Measurements from ENCODE around the gene DDR2.

DDR2 gene

DNA sequence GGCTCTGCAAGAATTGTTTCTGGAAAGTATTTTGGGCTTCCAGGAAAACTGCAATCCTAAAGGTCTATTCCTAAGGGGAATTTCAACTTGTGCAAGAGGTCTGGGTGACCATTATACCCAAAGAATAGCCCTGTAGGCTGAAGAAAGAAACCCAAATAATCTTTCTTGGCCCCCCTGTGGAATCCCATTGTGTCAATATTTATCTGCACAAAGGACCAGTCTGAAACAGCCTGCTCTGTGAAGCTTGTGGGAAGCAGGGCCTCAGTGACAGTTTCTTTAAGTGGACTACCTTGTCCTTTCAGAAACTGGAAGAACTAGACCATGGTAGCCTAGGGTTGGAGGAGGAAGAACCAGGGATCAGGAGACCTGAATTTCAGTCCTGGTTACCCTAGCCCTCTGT is 99.8 kb downstream of the DDR2 start:
- DNase-seq (ENCODE audit: low read depth): no peak
- H3K4me3 ChIP-seq (ENCODE audit: control insufficient read depth, low read depth, low read length): no peak overlapping the region
- no peak for TF ChIP-seq CTCF (conservative IDR thresholded peaks at IDR 0.05; ENCODE audit: control insufficient read depth, insufficient read depth, low read depth, low read length)

- DNase-seq (ENCODE audit: low read depth): no peak
- no peak overlapping the region for H3K4me3 ChIP-seq (ENCODE audit: control insufficient read depth, low read depth, low read length)
- TF ChIP-seq CTCF (conservative IDR thresholded peaks at IDR 0.05; ENCODE audit: control insufficient read depth, insufficient read depth, low read depth, low read length): no peak
These were observed 100.5 kb downstream of the DDR2 start for GRCh38 chr1:162732566-162733335.

- TF ChIP-seq CTCF (conservative IDR thresholded peaks at IDR 0.05; ENCODE audit: control insufficient read depth, insufficient read depth, low read depth, low read length): no peak
- no peak overlapping the region for H3K4me3 ChIP-seq (ENCODE audit: control insufficient read depth, low read depth, low read length)
- no peak for DNase-seq (ENCODE audit: low read depth)
These were observed 101.0 kb downstream of the DDR2 start for GRCh38 chr1:162733336-162733590.

DNA sequence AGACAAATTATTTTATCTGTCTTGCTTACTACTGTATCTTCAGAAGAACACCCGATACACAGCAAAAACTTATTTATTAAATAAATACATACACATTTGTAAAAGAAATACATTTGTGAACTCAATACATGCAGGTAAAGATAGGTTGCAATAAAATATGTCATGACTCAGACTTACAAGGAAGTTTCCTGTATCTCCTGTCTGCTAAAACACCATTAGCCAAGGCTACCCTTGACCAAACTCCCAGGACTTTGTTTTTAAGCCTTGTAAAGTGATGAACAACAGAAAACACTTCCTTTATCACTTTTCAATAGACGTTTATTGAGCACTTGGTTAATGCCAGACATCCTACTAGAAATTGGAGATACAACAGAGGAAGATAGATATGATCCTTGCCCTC is 101.8 kb downstream of the DDR2 start:
- no peak for TF ChIP-seq CTCF (conservative IDR thresholded peaks at IDR 0.05; ENCODE audit: control insufficient read depth, insufficient read depth, low read depth, low read length)
- no peak for DNase-seq (ENCODE audit: low read depth)
- no peak overlapping the region for H3K4me3 ChIP-seq (ENCODE audit: control insufficient read depth, low read depth, low read length)

- H3K4me3 ChIP-seq (ENCODE audit: control insufficient read depth, low read depth, low read length): no peak overlapping the region
- DNase-seq (ENCODE audit: low read depth): no peak
- no peak for TF ChIP-seq CTCF (conservative IDR thresholded peaks at IDR 0.05; ENCODE audit: control insufficient read depth, insufficient read depth, low read depth, low read length)
These were observed 103.9 kb downstream of the DDR2 start for GRCh38 chr1:162736184-162736583.

- H3K4me3 ChIP-seq (ENCODE audit: control insufficient read depth, low read depth, low read length): no peak overlapping the region
- TF ChIP-seq CTCF (conservative IDR thresholded peaks at IDR 0.05; ENCODE audit: control insufficient read depth, insufficient read depth, low read depth, low read length): no peak
- DNase-seq (ENCODE audit: low read depth): no peak
These were observed 104.4 kb downstream of the DDR2 start for GRCh38 chr1:162736633-162737067.

DNA sequence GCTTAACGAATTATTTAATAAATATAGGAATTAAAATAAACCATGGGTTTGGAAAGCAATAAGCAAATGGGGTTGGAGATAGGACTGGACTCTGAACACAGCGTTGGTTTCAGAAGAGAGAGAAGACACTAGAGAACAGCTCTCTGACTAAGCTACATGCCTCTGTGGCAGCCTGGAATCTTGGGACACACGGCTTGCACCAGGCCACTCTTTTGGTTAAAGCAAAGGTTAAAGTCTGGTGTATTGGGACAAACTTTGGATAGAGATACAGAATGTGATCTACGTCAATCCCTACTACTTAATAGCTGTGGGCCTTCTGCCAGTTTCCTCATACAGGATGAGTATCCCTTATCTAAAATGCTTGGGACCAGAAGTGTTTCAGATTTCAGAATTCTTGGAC is 108.5 kb downstream of the DDR2 start:
- no peak for DNase-seq (ENCODE audit: low read depth)
- H3K4me3 ChIP-seq (ENCODE audit: control insufficient read depth, low read depth, low read length): no peak overlapping the region
- TF ChIP-seq CTCF (conservative IDR thresholded peaks at IDR 0.05; ENCODE audit: control insufficient read depth, insufficient read depth, low read depth, low read length): no peak
